ENCODE results near the gene SSTR5.

DNA sequence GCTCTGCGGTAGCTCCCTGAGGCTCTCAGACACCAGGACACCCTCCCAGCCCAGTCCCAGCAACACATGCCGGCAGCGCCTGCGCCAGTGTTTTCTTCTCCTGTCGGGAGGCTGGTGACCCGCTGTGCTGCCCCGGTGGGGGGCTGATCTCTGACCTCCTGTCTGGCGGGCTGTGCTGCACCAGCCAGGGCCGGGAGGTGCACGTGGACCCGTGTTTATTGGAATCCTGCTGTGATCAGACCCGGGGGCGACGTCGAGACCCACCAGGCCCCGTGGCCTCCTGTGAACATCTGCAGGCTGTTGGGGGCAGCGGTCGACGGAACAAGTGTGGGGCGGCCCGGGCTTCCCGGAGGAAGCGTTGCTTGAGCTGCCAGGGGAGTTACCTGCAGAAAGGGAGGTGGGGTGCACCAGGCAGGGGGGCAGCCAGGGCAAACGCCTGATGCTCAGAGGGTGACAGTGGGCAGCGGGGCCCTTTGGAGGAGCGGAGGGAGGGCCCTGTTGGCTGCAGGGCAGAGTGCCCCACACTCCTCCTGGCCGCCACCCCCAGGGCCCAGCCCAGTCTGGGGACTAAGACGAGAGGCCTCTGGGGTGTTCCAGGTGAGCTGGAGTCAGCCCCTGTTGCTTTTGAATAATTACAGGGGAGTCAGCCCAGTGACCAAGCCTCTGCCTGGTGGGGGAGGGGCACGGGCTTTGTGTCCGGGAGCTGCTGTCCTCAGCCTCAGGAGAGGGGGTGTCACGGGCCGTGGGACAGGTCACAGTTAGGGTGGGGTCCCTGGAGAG is 2.3 kb upstream of the SSTR5 start:
- TF ChIP-seq EZH2 (IDR thresholded peaks at IDR 0.05; ENCODE audit: low read depth) = no peak
- TF ChIP-seq, protein P1, sequence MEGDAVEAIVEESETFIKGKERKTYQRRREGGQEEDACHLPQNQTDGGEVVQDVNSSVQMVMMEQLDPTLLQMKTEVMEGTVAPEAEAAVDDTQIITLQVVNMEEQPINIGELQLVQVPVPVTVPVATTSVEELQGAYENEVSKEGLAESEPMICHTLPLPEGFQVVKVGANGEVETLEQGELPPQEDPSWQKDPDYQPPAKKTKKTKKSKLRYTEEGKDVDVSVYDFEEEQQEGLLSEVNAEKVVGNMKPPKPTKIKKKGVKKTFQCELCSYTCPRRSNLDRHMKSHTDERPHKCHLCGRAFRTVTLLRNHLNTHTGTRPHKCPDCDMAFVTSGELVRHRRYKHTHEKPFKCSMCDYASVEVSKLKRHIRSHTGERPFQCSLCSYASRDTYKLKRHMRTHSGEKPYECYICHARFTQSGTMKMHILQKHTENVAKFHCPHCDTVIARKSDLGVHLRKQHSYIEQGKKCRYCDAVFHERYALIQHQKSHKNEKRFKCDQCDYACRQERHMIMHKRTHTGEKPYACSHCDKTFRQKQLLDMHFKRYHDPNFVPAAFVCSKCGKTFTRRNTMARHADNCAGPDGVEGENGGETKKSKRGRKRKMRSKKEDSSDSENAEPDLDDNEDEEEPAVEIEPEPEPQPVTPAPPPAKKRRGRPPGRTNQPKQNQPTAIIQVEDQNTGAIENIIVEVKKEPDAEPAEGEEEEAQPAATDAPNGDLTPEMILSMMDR (conservative IDR thresholded peaks at IDR 0.05) = no peak
